Liver (tissue), 3 donors: ENCODE measurements around the gene CAMSAP3.

Experiments used
- ATF3 ChIP-seq: IDR thresholded peaks from 2 replicates; pipeline ENCODE4 v1.6.1; 2016; ENCODE audit warnings: antibody characterized with exemption
- CTCF ChIP-seq: fragments of 150-350 bp; IDR thresholded peaks from 2 replicates; pipeline ENCODE4 v1.5.1; 2017; ENCODE audit warnings: improper control_type of control experiment, low read depth, low read length; ENCODE audit not compliant: missing input control
- FOXA1 ChIP-seq: IDR thresholded peaks from 2 replicates; pipeline ENCODE4 v1.6.1; 2016; ENCODE audit warnings: antibody characterized with exemption
- GABPA ChIP-seq, 2 donors: IDR thresholded peaks in 1 of 2; conservative IDR thresholded peaks in 1 of 2; 2 replicates each; pipeline ENCODE4 v1.6.1; 2016; ENCODE audit warnings: antibody characterized with exemption in 2 of 2, mild to moderate bottlenecking in 1 of 2, moderate library complexity in 1 of 2
- JUND ChIP-seq, 2 donors: IDR thresholded peaks; 2 replicates each; pipeline ENCODE4 v1.6.1; 2016; ENCODE audit warnings: antibody characterized with exemption in 2 of 2
- RAD21 ChIP-seq, 2 donors: IDR thresholded peaks; 2 replicates each; pipeline ENCODE4 v1.6.1; 2016; ENCODE audit warnings: antibody characterized with exemption in 2 of 2, mild to moderate bottlenecking in 2 of 2
- SP1 ChIP-seq: IDR thresholded peaks from 2 replicates; pipeline ENCODE4 v1.6.1; 2018; ENCODE audit warnings: antibody characterized with exemption, mild to moderate bottlenecking
- TAF1 ChIP-seq: conservative IDR thresholded peaks from 2 replicates; pipeline ENCODE4 v1.6.1; 2016; ENCODE audit warnings: antibody characterized with exemption, mild to moderate bottlenecking
- YY1 ChIP-seq: IDR thresholded peaks from 2 replicates; pipeline ENCODE4 v1.6.1; 2016; ENCODE audit warnings: antibody characterized with exemption, mild to moderate bottlenecking
- TF ChIP-seq, protein P1 (sequence below): IDR thresholded peaks from 2 replicates; pipeline ENCODE4 v1.6.1; 2016; ENCODE audit warnings: antibody characterized with exemption, mild to moderate bottlenecking
- donor health status: healthy.
- donor health status: healthy.

DNA sequence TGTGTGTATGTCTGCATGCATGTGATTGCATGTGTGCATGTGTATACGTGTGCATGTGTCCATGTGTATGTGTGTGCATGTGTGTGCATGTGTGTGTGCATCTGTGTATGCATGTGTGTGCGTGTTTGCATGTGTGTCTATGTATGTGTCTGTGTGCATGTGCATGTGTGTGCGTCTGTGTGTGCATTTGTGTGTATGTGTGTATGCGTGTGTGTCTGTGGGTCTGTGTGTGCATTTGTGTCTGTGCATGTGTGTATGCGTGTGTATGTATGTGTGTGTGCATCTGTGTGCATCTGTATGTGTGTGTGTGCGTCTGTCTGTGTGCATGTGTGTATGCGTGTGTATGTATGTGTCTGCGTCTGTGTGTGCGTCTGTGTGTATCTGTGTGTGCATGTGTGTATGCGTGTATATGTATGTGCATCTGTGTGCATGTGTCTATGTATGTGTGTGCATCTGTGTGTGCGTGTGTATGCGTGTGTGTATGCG, 44.2 kb downstream of the CAMSAP3 start:
- TF ChIP-seq TAF1: no peak
- no peak for TF ChIP-seq CTCF
- no peak for TF ChIP-seq YY1
- TF ChIP-seq, protein P1, sequence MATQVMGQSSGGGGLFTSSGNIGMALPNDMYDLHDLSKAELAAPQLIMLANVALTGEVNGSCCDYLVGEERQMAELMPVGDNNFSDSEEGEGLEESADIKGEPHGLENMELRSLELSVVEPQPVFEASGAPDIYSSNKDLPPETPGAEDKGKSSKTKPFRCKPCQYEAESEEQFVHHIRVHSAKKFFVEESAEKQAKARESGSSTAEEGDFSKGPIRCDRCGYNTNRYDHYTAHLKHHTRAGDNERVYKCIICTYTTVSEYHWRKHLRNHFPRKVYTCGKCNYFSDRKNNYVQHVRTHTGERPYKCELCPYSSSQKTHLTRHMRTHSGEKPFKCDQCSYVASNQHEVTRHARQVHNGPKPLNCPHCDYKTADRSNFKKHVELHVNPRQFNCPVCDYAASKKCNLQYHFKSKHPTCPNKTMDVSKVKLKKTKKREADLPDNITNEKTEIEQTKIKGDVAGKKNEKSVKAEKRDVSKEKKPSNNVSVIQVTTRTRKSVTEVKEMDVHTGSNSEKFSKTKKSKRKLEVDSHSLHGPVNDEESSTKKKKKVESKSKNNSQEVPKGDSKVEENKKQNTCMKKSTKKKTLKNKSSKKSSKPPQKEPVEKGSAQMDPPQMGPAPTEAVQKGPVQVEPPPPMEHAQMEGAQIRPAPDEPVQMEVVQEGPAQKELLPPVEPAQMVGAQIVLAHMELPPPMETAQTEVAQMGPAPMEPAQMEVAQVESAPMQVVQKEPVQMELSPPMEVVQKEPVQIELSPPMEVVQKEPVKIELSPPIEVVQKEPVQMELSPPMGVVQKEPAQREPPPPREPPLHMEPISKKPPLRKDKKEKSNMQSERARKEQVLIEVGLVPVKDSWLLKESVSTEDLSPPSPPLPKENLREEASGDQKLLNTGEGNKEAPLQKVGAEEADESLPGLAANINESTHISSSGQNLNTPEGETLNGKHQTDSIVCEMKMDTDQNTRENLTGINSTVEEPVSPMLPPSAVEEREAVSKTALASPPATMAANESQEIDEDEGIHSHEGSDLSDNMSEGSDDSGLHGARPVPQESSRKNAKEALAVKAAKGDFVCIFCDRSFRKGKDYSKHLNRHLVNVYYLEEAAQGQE: no peak
- no peak for TF ChIP-seq GABPA (IDR thresholded peaks at IDR 0.05 in 1 of 2, conservative IDR thresholded peaks at IDR 0.05 in 1 of 2)
- no peak for TF ChIP-seq RAD21 (IDR thresholded peaks at IDR 0.05)
- TF ChIP-seq JUND (IDR thresholded peaks at IDR 0.05): no peak
- TF ChIP-seq SP1: no peak
- no peak for TF ChIP-seq FOXA1
- TF ChIP-seq ATF3: no peak
